Nephron progenitor cell (in vitro differentiated cells): Measurements from ENCODE around the gene C1orf116.

Source experiments
- DNase-seq: peaks from one replicate; pipeline ENCODE4 v3.0.0; 2021
- H3K27ac Mint-ChIP-seq: 2 replicates; pipeline ENCODE4 v1.8.0; 2021; ENCODE audit warnings: mild to moderate bottlenecking, moderate library complexity, mixed read lengths
- H3K27me3 Mint-ChIP-seq: 2 replicates; pipeline ENCODE4 v1.8.0; 2021; ENCODE audit warnings: mild to moderate bottlenecking, low read depth, mixed read lengths; ENCODE audit not compliant: poor library complexity
- H3K36me3 Mint-ChIP-seq: 2 replicates; pipeline ENCODE4 v1.8.0; 2021; ENCODE audit warnings: low read depth, mixed read lengths
- H3K4me1 Mint-ChIP-seq: 2 replicates; pipeline ENCODE4 v1.8.0; 2021; ENCODE audit warnings: mixed read lengths
- H3K4me3 Mint-ChIP-seq: 2 replicates; pipeline ENCODE4 v1.8.0; 2021; ENCODE audit warnings: mild to moderate bottlenecking, moderate library complexity, mixed read lengths
- H3K9me3 Mint-ChIP-seq: 2 replicates; pipeline ENCODE4 v1.8.0; 2021; ENCODE audit warnings: mild to moderate bottlenecking, moderate library complexity, mixed read lengths
- CTCF ChIP-seq: fragments of 200-600 bp; sonication (generic); IDR thresholded peaks from 2 replicates; pipeline ENCODE4 v1.5.0; 2021; ENCODE audit warnings: antibody characterized with exemption

Gene C1orf116

GRCh38 chr1:207032528-207033017, at the start of gene C1orf116:
TSS of gene C1orf116 (minus strand) at chr1:207032756. CDS start at chr1:207027598, 5,158 bp downstream.
- Mint-ChIP-seq H3K4me1 (peaks cover 15% of the 10 kb centered on the region), H3K36me3 (no peaks in the 10 kb centered on the region), H3K9me3 (no peaks in the 10 kb centered on the region), H3K4me3 (no peak within 1 kb of the TSS), H3K27ac (no peak within 1 kb of the TSS), H3K27me3 (peaks cover 59% of the 10 kb centered on the region)
- TF ChIP-seq CTCF: no peak
- no peak for DNase-seq

DNA sequence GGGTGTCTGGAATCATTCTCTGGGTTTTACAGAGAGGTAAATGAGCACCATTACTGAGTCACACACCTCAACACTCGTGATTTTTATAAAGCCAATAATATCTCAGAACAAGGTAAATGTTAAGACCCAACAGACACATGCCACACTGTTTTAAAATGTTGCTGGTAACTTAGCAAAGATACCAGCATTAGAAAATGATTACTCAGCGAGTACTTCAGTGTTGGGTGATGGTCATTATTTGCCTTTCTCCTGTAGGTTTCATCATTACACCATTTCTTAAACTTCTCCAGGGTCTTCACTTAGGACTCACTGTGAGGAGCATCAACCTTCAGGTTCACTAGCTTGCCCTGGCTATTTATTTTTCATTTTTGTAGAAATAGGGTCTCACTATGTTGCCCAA, 49.2 kb upstream of the C1orf116 start:
- Mint-ChIP-seq H3K27ac (no peak overlapping the region), H3K4me3 (no peak overlapping the region), H3K27me3 (peaks cover 17% of the 10 kb centered on the region)

DNA sequence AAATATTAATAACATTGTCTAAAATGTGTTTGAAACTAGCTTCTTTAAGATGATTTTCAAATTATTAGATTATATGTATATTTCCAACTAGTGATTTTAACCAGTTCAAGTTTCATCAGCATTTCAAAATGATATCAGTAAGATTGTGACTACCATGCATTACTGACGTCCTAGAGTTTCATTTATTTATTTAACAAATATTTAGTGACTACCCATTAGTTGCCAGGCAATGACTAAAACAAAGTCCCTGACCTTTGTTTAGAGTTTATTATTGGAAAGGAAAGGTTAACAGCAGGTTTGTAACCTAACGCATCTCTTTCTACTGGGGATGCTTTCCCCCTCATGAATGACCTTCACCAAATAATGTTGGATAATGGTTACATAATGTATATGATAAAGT, 48.5 kb upstream of the C1orf116 start:
- H3K27me3 Mint-ChIP-seq: peaks cover 17% of the 10 kb centered on the region
- H3K9me3 Mint-ChIP-seq: no peaks in the 10 kb centered on the region
- H3K4me1 Mint-ChIP-seq: peaks cover 9% of the 10 kb centered on the region
- no peaks in the 10 kb centered on the region for H3K36me3 Mint-ChIP-seq
- no peak overlapping the region for H3K4me3 Mint-ChIP-seq
- TF ChIP-seq CTCF: no peak
- no peak for DNase-seq
- H3K27ac Mint-ChIP-seq: no peak overlapping the region

More for the DNA sequence above, 49.2 kb upstream of the C1orf116 start:
- no peak for TF ChIP-seq CTCF
- H3K36me3 Mint-ChIP-seq: no peaks in the 10 kb centered on the region
- no peaks in the 10 kb centered on the region for H3K9me3 Mint-ChIP-seq
- H3K4me1 Mint-ChIP-seq: peaks cover 9% of the 10 kb centered on the region
- DNase-seq: no peak

DNA sequence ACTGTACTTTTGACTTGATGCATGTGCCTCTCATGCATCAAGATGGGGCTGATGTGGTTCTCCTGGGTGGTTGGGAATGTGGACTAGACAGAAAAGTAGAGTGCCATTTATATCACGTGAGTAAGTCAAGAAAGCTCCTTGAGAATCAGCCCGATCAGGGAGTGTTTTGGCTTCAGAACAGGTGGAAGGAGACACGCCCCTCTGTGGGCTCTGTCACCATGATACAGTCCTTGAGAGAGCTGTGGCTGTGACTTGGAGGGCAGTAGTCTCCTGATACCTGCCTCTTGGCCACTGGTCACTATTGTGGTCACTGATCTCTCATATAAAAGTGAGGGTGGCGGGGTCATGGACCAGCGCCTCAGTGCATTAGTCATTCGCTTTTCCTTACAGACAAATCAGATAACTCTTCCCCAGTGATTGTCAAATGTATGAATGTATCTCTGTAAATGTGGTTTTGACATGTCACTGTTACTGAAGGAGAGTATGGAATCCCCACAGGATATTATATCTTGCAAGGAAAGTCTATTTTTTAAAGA, 47.2 kb upstream of the C1orf116 start:
- H3K4me1 Mint-ChIP-seq: peaks cover 9% of the 10 kb centered on the region

DNA sequence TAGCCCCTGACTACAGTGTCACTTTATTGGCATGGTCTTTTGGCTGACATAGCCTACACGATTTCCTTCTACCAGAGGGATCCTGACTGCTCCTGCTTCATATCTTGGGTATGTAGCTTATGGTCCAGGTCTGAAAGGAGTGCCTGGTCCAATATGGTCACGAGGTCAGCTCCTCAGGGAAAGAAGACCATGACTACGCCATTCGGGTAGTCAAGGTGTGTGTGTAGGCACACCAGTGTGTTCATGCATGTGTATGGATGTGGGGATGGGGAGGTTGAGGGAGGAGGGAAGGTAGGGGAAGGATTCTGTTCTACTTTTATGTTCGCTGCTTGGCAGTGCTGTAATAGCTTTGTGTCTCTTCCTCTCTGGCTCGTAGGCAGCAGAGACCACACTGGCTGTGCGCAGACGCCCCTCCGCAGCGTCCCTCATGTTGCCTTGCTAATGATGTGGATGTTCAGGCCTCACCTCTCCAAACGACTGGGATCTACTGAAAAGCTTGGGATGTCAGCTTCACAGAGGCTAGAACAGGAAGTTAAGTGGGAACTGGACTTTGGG, 46.1 kb upstream of the C1orf116 start:
- no peaks in the 10 kb centered on the region for H3K9me3 Mint-ChIP-seq
- H3K36me3 Mint-ChIP-seq: no peaks in the 10 kb centered on the region
- H3K4me1 Mint-ChIP-seq: no peaks in the 10 kb centered on the region
- peaks cover 19% of the 10 kb centered on the region for H3K27me3 Mint-ChIP-seq
- DNase-seq: no peak
- no peak overlapping the region for H3K27ac Mint-ChIP-seq
- no peak for TF ChIP-seq CTCF
- no peak overlapping the region for H3K4me3 Mint-ChIP-seq

More for the DNA sequence above, 47.2 kb upstream of the C1orf116 start:
- peaks cover 15% of the 10 kb centered on the region for H3K27me3 Mint-ChIP-seq
- no peak for DNase-seq
- H3K9me3 Mint-ChIP-seq: no peaks in the 10 kb centered on the region
- TF ChIP-seq CTCF: no peak
- H3K4me3 Mint-ChIP-seq: no peak overlapping the region
- H3K27ac Mint-ChIP-seq: no peak overlapping the region
- no peaks in the 10 kb centered on the region for H3K36me3 Mint-ChIP-seq
